G401 (cell line): Measurements from ENCODE around the gene UBAC1. TPM values are rescaled to one million over a fixed set of nuclear protein-coding genes. Genes with fewer than 3 reads are reported as not detected.
"Not testable (repeated sequence)": the region's sequence is repeated elsewhere in the genome, so short reads cannot be mapped to it uniquely, and the experiment has no call there.

Source experiments
- DNase-seq: peaks from one replicate; pipeline ENCODE4 v3.0.0-alpha.2; 2015; ENCODE audit warnings: low spot score
- in situ Hi-C: cut with HindIII; loops from 2 replicates; pipeline ENCODE4 v1.10.0; 2016; ENCODE audit warnings: low sequenced_read_pairs, mixed read lengths
- total RNA-seq: library from RNA; depleted of rRNA; stranded (reverse); fragments of >200 nt; shearing (Covaris generic); gene quantifications from 2 replicates; pipeline ENCODE4 v1.2.3, GENCODE V29; 2014

Gene UBAC1
- total RNA-seq, 1 experiment from 2014 or later: 104 TPM

- in situ Hi-C loops: no loop called here
- no peak for DNase-seq
Measured at GRCh38 chr9:135948446-135948845, 12.7 kb downstream of the UBAC1 start.

GRCh38 chr9:135947582-135947981, 13.6 kb downstream of the UBAC1 start:
- no peak for DNase-seq
- in situ Hi-C loops: no loop called here

- in situ Hi-C loops: not testable (repeated sequence)
Measured at GRCh38 chr9:135947105-135947504, 14.1 kb downstream of the UBAC1 start.

GRCh38 chr9:135946392-135946994, 14.7 kb downstream of the UBAC1 start:
- in situ Hi-C loops: no loop called here
- DNase-seq: peak; percentile 28

More at GRCh38 chr9:135947105-135947504, 14.1 kb downstream of the UBAC1 start:
- DNase-seq: not testable (repeated sequence)

GRCh38 chr9:135945969-135946368, 15.2 kb downstream of the UBAC1 start:
- in situ Hi-C loops: no loop called here
- DNase-seq: no peak

- in situ Hi-C loops: no loop called here
- no peak for DNase-seq
Measured at GRCh38 chr9:135944444-135945252, 16.5 kb downstream of the UBAC1 start.

- in situ Hi-C loops, DNase-seq: not testable (repeated sequence)
Measured at GRCh38 chr9:135943604-135944003, 17.6 kb downstream of the UBAC1 start.

- in situ Hi-C loops: no loop called here
- no peak for DNase-seq
Measured at GRCh38 chr9:135941288-135941995, 19.7 kb downstream of the UBAC1 start.

GRCh38 chr9:135939351-135940265, 21.6 kb downstream of the UBAC1 start:
- DNase-seq: no peak
- in situ Hi-C loops: no loop called here

- in situ Hi-C loops: no loop called here
- no peak for DNase-seq
Measured at GRCh38 chr9:135937521-135938489, 23.4 kb downstream of the UBAC1 start.

GRCh38 chr9:135933114-135933513, 28.1 kb downstream of the UBAC1 start:
- in situ Hi-C loops: no loop called here
- no peak for DNase-seq

- no peak for DNase-seq
- in situ Hi-C loops: no loop called here
Measured at GRCh38 chr9:135932656-135933055, 28.5 kb downstream of the UBAC1 start.

GRCh38 chr9:135931349-135931820, 29.8 kb downstream of the UBAC1 start:
- DNase-seq: no peak
- in situ Hi-C loops: no loop called here

- in situ Hi-C loops: no loop called here
- DNase-seq: no peak
Measured at GRCh38 chr9:135930446-135931345, 30.5 kb downstream of the UBAC1 start.

- no peak for DNase-seq
- in situ Hi-C loops: no loop called here
Measured at GRCh38 chr9:135929656-135930445, 31.3 kb downstream of the UBAC1 start.
